Large intestine (tissue), 3 donors: ENCODE data around the gene XRCC5. TPM values are rescaled to one million over a fixed set of nuclear protein-coding genes. Genes with fewer than 3 reads are reported as not detected.

Experiments
- DNase-seq, 2 donors: peaks; one replicate each; pipeline versions ENCODE4 v3.0.0 to v3.0.0-alpha.2; 2013
- H3K27ac ChIP-seq: one replicate; pipeline ENCODE4 v1.5.1; 2013; ENCODE audit warnings: low read length
- H3K27me3 ChIP-seq: 2 replicates; pipeline ENCODE4 v1.6.1; 2013; ENCODE audit warnings: low read length; ENCODE audit not compliant: control insufficient read depth, insufficient read depth
- H3K36me3 ChIP-seq: 2 replicates; pipeline ENCODE4 v1.6.1; 2013; ENCODE audit warnings: low read length; ENCODE audit not compliant: control insufficient read depth, insufficient read depth
- H3K4me1 ChIP-seq: one replicate; pipeline ENCODE4 v1.6.1; 2013; ENCODE audit warnings: low read length; ENCODE audit not compliant: control insufficient read depth, insufficient read depth
- H3K4me3 ChIP-seq: one replicate; pipeline ENCODE4 v1.5.1; 2013; ENCODE audit warnings: low read length
- H3K9me3 ChIP-seq: one replicate; pipeline ENCODE4 v1.6.1; 2013; ENCODE audit warnings: mild to moderate bottlenecking, low read depth, low read length, moderate library complexity; ENCODE audit not compliant: control insufficient read depth
- WGBS: methylation state at CpG from one replicate; pipeline ENCODE4 v1.1.5; 2013; ENCODE audit warnings: low lambda C conversion rate; ENCODE audit not compliant: insufficient coverage; 5-methylcytosine and 5-hydroxymethylcytosine counted together
- polyA plus RNA-seq: library from polyadenylated mRNA; unstranded; fragments of 120-200 nt; gene quantifications from one replicate; pipeline ENCODE4 v1.2.1, GENCODE V29; 2013

The XRCC5 gene
- polyA plus RNA-seq, 1 donor = 192 TPM

DNA sequence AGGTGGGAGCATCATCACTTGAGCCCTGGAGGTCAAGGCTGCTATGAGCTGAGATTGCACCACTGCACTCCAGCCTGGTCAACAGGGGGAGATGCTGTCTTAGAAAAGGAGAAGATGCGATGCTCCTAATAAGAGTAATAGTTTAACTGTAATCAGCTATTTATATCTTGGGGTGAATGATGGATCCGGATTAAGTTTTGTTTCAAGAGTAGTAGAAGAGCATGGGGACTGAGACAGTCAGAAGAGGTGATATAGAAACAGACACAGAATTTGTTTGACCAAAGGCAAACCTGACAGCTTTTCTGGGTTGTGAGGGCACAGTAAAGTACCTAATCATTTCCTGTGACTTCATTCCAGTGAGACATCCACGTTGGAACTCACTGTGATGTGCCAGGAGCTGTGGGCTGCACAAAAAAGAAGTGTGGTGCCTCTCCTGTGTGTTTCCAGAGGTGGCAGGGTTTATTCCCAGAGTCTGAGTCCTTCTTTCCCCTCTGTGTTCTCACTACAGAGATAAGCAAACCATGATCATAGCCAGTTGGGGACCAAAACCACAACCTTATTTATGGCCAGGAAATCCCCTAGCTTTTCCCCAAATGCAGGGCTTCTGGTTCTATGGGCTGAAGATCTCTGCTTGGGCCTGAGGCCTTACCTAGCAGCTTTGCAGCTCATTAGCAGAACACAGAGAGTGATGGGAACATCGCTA, 113.7 kb downstream of the XRCC5 start:
- Histone ChIP-seq H3K27me3 (no peaks in the 10 kb centered on the region), H3K9me3 (no peaks in the 10 kb centered on the region)
- 80% methylated on average over 1 of the region's 4 CpGs for WGBS

DNA sequence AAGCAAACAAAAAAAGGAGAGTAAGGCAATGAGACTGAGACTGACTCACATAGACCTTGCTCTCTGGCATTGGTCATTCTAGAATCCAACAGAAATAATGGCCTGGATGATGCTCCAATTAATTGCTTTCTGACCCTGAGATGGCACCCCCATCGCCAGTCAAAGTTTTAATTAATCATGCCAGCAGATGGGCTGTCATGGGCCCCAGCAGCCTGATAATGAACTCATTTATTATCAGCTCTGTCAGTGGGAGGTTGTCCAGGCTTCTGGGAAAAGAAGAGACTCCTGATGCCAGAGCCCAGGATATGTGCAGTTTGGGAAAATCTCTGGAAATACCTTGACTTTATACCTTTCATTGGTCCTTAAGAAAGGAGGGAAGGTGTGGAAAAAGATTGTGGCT, 115.2 kb downstream of the XRCC5 start:
- Histone ChIP-seq H3K36me3 (no peaks in the 10 kb centered on the region), H3K9me3 (no peaks in the 10 kb centered on the region), H3K27ac (no peak overlapping the region), H3K27me3 (no peaks in the 10 kb centered on the region), H3K4me1 (no peaks in the 10 kb centered on the region), H3K4me3 (no peak overlapping the region)
- no CpG with 5 or more reads among the region's 1 CpG for WGBS
- no peak for DNase-seq

More for the DNA sequence above, 113.7 kb downstream of the XRCC5 start:
- H3K4me1 ChIP-seq = no peaks in the 10 kb centered on the region
- no peak overlapping the region for H3K4me3 ChIP-seq
- DNase-seq = no peak
- H3K36me3 ChIP-seq = no peaks in the 10 kb centered on the region
- no peak overlapping the region for H3K27ac ChIP-seq

DNA sequence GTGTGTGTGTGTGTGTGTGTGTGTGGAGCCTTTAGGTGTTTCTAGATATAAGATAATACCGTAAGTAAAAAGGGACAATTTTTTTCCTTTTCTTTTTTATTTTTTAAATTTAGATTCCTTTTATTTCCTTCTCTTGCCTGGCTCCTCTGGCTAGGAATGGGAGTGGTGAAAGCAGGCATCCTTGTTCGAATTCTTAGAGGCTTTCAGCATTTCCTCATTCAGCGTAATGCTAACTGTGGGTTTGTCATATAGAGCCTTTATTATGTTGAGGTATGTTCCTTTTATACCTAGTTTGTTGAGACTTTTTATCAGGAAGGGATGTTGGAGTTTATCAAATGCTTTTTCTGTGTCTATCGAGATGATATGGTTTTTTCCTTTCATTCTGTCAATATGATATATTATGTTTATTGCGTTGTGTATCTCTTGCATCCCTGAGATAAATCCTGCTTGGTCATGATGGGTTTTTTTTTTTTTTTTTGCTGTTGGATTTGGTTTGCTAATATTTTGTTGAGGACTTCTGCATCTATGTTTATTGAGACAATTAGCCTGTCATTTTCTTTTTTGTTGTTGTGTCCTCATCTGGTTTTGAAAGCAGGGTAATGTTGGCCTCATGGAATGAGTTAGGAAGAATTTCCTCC, 120.2 kb downstream of the XRCC5 start:
- no peaks in the 10 kb centered on the region for H3K27me3 ChIP-seq
- no peak for DNase-seq
- no peak overlapping the region for H3K27ac ChIP-seq
- peaks cover 17% of the 10 kb centered on the region for H3K9me3 ChIP-seq
- no peak overlapping the region for H3K4me3 ChIP-seq
- no peaks in the 10 kb centered on the region for H3K4me1 ChIP-seq
- H3K36me3 ChIP-seq = no peaks in the 10 kb centered on the region
- 87% methylated on average over 3 of the region's 5 CpGs for WGBS

DNA sequence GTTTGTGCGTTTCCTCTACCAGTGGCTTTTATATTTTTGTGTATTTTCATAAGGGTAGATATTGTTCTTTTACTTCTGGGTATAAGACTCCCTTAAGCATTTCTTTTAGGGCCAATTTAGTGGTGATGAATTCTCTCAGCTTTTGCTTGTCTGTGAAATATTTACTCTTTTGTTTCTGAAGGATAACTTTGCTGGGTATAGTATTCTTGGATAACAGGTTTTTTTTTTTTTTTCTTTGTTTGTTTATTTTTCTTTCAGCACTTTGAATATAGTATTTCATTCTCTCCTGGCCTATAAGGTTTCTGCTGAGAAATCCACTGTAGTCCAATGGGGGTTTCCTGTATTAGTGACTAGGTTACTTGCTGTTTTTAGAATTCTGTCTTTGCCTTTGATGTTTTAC, 122.7 kb downstream of the XRCC5 start:
- no peaks in the 10 kb centered on the region for H3K36me3 ChIP-seq
- DNase-seq = no peak
- H3K4me1 ChIP-seq = no peaks in the 10 kb centered on the region
- no peaks in the 10 kb centered on the region for H3K27me3 ChIP-seq
- no peak overlapping the region for H3K27ac ChIP-seq
- H3K4me3 ChIP-seq = no peak overlapping the region
- peaks cover 17% of the 10 kb centered on the region for H3K9me3 ChIP-seq
- WGBS = no CpG with 5 or more reads among the region's 1 CpG

DNA sequence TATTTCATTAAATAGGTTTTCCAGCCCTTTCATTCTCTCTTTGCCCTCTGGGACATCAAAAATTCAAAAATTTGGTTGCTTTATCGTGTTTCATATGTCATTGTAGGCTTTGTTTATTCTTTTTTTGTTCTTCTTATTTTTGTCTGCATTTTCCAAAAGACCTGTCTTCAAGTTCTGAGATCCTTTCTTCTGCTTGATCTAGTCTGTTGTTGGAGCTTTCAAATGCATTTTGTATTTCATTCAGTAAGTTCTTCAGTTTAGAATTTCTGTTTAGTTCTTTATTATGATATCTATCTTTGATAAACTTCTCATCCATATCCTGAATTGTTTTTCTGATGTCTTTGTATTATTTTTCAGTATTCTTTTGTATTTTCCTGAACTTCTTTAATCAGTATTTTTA, 123.6 kb downstream of the XRCC5 start:
- Histone ChIP-seq H3K4me1 (no peaks in the 10 kb centered on the region), H3K4me3 (no peak overlapping the region), H3K36me3 (no peaks in the 10 kb centered on the region), H3K9me3 (peaks cover 17% of the 10 kb centered on the region), H3K27me3 (no peaks in the 10 kb centered on the region), H3K27ac (no peak overlapping the region)
- DNase-seq = no peak
- 78% methylated on average over 1 of the region's 1 CpG for WGBS

DNA sequence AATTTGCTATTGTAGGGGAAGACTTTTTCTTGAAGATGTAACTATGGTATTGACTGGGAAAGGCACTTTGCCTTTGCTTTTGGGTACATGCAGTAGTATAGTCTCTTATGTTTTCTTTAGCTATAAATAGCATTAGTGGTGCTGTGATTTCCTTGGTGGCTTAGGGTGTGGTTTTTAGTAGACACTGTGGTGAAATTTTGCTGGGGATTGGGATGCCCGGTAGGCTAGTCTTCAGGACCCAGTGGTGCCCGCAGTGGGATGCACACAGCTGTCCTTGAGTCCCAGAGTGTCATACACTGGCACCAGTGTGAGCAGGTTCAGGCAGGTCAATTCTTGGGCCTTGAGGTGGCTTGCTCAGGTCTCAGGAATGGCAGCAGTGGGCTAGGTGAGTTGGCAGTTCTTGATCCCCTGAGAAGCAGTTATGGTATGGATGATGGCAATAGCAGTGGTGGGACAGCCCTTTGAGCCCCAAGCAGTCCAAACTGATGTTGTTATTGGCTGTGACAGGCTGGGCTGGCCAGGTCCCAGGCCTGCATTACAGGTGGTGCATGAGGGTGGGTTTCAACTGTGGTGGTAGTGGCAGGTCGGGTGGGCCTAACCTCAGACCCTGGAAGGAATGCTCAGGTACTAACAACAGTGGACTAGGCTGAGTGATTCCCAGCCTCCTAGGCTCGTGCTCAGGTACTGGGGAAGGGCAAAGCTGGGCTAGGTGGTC, 124.3 kb downstream of the XRCC5 start:
- Histone ChIP-seq H3K9me3 (peaks cover 17% of the 10 kb centered on the region), H3K36me3 (no peaks in the 10 kb centered on the region), H3K27ac (no peak overlapping the region), H3K4me3 (no peak overlapping the region), H3K4me1 (no peaks in the 10 kb centered on the region), H3K27me3 (no peaks in the 10 kb centered on the region)
- WGBS = no CpG with 5 or more reads among the region's 4 CpGs
- DNase-seq = no peak

DNA sequence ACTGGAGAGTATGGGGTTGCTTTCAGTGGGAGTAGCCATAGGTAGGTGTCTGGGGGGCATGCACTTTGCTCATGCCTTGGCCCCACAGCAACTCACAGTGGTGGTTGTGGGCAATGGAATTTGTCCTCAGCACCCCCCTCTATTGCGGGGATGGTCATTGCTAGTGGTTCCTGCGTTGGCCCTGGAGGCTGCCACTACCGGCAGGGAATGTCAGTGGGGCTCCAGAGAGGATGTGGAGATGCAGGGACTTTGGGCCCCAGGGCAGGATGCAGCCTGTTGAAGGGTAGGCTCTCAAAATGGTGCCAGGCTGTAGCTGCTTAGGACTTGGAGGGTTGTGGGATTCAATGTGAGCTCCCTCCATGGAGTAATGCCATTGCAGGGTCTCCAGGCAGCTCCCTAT, 125.0 kb downstream of the XRCC5 start:
- no peak for DNase-seq
- Histone ChIP-seq H3K4me1 (no peaks in the 10 kb centered on the region), H3K4me3 (no peak overlapping the region), H3K27ac (no peak overlapping the region), H3K27me3 (no peaks in the 10 kb centered on the region), H3K9me3 (peaks cover 17% of the 10 kb centered on the region), H3K36me3 (no peaks in the 10 kb centered on the region)
- WGBS = no CpG with 5 or more reads among the region's 3 CpGs

DNA sequence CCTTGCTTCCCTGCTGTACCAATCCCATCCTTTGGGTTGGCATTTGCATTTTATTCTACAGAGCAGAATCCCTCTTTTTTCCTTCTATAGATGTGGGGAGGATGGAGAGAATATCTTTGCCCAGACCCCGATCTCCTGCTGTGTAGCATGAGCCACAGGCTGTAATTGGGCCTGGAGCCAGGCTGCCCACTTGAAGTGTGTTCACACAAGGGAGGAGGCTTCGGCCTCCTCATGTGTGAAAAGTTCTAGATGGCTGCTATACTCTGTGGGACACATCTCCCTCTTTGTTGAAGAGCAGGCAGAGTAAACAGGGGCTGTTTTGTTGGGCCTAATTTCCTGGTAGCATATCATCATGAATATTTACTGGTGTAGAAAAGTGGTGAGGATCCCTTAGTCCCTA, 126.3 kb downstream of the XRCC5 start:
- no CpG with 5 or more reads among the region's 2 CpGs for WGBS
- no peak for DNase-seq
- H3K27ac ChIP-seq = no peak overlapping the region
- no peaks in the 10 kb centered on the region for H3K27me3 ChIP-seq
- no peaks in the 10 kb centered on the region for H3K36me3 ChIP-seq
- H3K4me3 ChIP-seq = no peak overlapping the region
- H3K9me3 ChIP-seq = peaks cover 17% of the 10 kb centered on the region
- H3K4me1 ChIP-seq = no peaks in the 10 kb centered on the region

DNA sequence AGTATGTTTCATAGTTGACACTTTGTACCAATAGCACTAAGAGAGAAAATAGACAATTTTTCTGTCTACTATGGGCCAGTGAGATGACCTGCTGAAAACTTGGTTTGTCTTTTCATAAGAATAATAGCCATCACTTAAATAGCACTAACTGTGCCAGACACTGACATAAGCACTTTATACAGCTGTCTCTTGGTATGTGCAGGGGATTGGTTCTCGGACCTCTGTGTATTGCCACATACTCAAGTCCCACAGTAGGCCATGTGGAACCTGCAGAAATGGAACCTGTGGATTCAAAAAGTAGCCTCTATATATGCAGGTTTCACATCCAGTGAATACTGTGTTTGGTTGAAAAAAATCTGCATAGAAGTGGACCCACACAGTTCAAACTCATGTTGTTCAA, 126.7 kb downstream of the XRCC5 start:
- Histone ChIP-seq H3K4me1 (no peaks in the 10 kb centered on the region), H3K9me3 (peaks cover 17% of the 10 kb centered on the region), H3K27me3 (no peaks in the 10 kb centered on the region), H3K36me3 (no peaks in the 10 kb centered on the region), H3K27ac (no peak overlapping the region), H3K4me3 (no peak overlapping the region)
- DNase-seq = no peak
- WGBS = no CpG with 5 or more reads among the region's 1 CpG

DNA sequence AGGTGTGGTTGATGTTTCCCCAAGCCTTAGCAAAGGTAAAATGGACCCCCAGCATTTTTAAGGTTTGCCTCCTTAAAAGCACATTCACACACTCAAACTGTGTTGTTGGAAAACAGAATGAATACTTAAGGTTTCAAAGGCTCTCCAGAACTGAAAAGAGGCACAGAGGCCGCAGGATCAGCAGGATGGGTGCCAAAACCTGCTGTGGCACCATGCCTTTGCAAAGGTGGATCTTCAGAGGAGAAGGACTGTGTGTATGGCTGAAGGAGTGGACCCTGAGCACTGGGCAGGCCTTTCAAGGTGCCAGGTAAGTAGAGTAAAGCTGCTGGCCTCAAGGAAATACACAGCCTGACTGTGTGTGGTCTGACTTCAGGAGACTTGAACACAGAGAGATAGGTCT, 127.3 kb downstream of the XRCC5 start:
- DNase-seq = no peak
- peaks cover 17% of the 10 kb centered on the region for H3K9me3 ChIP-seq
- H3K27me3 ChIP-seq = no peaks in the 10 kb centered on the region
- H3K4me3 ChIP-seq = no peak overlapping the region
- H3K4me1 ChIP-seq = no peaks in the 10 kb centered on the region
- H3K36me3 ChIP-seq = no peaks in the 10 kb centered on the region
- WGBS = no CpG with 5 or more reads among the region's 1 CpG
- H3K27ac ChIP-seq = no peak overlapping the region
